CD4-positive, alpha-beta T cell treated with Interferon alpha-2 for 1 hour (primary cell): ENCODE measurements around the gene KCTD16.

Experiments
- DNase-seq, 2 donors: peaks; one replicate each; pipeline ENCODE4 v3.0.0-alpha.2; 2020 to 2022

Gene KCTD16

GRCh38 chr5:144210655-144211054, 40.0 kb downstream of the KCTD16 start:
- DNase-seq: no peak

GRCh38 chr5:144219869-144220268, 49.2 kb downstream of the KCTD16 start:
- no peak for DNase-seq

GRCh38 chr5:144227363-144227999, 56.8 kb downstream of the KCTD16 start:
- DNase-seq: no peak

- DNase-seq: no peak
Observed at GRCh38 chr5:144230806-144231205, 60.1 kb downstream of the KCTD16 start.

GRCh38 chr5:144232285-144232684, 61.6 kb downstream of the KCTD16 start:
- no peak for DNase-seq

- no peak for DNase-seq
Observed at GRCh38 chr5:144236499-144236898, 65.8 kb downstream of the KCTD16 start.

- DNase-seq: no peak
Observed at GRCh38 chr5:144237851-144238250, 67.2 kb downstream of the KCTD16 start.

- DNase-seq: no peak
Observed at GRCh38 chr5:144247131-144247530, 76.5 kb downstream of the KCTD16 start.

GRCh38 chr5:144248015-144248414, 77.3 kb downstream of the KCTD16 start:
- no peak for DNase-seq

GRCh38 chr5:144249755-144250464, 79.2 kb downstream of the KCTD16 start:
- no peak for DNase-seq

GRCh38 chr5:144254552-144254951, 83.9 kb downstream of the KCTD16 start:
- no peak for DNase-seq

GRCh38 chr5:144260121-144260520, 89.4 kb downstream of the KCTD16 start:
- no peak for DNase-seq

GRCh38 chr5:144265643-144266247, 95.1 kb downstream of the KCTD16 start:
- DNase-seq: no peak

- no peak for DNase-seq
Observed at GRCh38 chr5:144267961-144268513, 97.4 kb downstream of the KCTD16 start.

- no peak for DNase-seq
Observed at GRCh38 chr5:144273232-144274027, 102.8 kb downstream of the KCTD16 start.

- no peak for DNase-seq
Observed at GRCh38 chr5:144275329-144275728, 104.7 kb downstream of the KCTD16 start.

- no peak for DNase-seq
Observed at GRCh38 chr5:144276034-144276822, 105.6 kb downstream of the KCTD16 start.

- DNase-seq: no peak
Observed at GRCh38 chr5:144281784-144282183, 111.1 kb downstream of the KCTD16 start.

GRCh38 chr5:144284036-144284435, 113.4 kb downstream of the KCTD16 start:
- no peak for DNase-seq

- DNase-seq: no peak
Observed at GRCh38 chr5:144284931-144285502, 114.3 kb downstream of the KCTD16 start.

- DNase-seq: no peak
Observed at GRCh38 chr5:144289277-144289676, 118.6 kb downstream of the KCTD16 start.

GRCh38 chr5:144292029-144292428, 121.4 kb downstream of the KCTD16 start:
- no peak for DNase-seq
